Activated CD4-positive, alpha-beta T cell treated with anti-CD3 and anti-CD28 coated beads, Interleukin-10, Interleukin-2, amounts not matched to agents 100 ng/mL and 50 ng/mL, durations not matched to agents 16 hours and 8 hours (primary cell): ENCODE measurements around the gene DTX1.

Experiments
- DNase-seq: peaks from one replicate; pipeline ENCODE4 v3.0.0-alpha.2; 2020

Gene DTX1

DNA sequence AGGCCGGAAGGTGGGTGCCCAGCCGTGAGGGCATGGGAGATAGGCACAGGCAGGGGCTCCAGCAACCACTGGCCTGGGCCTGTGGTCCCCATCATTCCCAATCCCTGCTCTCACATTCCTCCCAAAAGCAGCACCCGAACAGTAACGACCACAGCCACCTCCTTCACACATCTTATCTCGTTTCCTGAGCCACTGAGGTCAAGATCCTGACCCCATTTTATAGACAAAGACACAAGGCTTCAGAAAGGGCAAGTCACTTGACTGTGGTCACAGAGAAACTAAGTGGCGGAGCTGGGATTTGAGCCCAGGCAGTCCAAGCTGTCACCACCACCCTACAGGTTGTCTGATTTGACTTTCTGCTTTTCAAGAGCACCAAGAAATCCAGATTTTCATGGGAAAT lies 38.9 kb downstream of the DTX1 start:
- no peak for DNase-seq

DNA sequence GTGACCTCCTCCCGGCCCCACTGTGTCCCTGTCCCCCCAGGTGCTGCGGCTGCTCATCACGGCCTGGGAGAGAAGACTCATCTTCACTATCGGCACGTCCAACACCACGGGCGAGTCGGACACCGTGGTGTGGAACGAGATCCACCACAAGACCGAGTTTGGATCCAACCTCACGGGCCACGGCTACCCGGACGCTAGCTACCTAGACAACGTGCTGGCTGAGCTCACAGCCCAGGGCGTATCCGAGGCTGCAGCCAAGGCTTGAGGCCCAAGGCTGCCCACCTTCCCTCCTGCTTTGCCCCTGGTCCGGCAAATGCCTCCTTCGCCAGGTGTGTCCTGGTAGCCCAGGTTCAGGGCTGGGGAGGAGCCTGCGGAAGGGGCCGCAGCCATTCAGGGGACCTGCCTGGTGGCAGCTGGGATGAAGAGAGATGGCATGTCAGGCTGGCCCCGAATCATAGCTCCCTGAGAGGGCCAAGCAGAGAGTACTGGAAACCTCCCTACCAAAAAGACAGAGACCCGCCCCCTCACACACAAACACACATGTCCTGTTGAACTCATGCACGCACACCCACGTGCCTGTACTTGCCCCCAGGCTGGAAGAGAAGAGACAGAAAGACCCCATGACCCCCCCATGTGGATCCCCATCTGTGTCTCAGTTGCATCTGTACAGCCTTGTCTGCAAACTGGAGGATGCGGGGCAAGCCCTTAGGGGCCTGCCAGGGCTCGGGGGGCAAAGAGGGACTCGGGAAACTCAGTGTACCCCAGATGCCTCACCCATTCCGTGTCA lies 40.3 kb downstream of the DTX1 start:
- no peak for DNase-seq

DNA sequence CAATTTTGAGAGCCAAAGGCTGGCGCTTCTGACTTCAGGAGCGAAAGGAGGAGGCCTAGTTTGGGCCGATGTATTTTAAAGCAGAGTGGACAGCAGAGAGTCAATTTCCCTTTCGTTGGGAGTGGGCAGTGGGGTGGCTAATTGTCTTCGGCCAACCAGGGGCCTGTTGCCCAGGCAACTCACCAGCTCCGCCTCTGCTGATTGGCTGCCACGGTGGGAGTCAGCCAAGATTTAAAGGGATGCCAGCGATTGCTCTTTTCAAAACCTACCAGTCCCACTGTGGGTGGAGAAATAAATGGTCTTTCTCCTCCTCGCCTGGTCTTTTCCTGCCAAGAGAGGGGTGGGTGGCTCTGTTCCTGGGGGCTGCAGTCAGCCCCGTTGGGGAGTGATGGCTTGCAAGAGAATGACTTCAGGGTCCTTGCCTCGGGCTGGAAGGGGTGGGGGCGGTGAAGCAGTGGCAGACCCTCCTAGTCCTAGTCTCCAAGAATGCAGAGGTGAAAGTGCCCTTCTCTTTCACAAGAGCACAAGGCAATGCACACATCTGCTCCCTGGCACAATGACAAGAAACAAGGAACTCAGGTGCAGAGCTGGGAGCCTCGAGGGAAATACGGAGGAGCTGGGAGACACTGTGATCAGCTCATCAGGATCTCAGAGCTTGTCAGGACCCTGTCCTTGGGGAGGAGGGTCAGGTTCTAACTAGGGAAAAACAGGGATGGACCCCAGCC lies 41.3 kb downstream of the DTX1 start:
- no peak for DNase-seq

GRCh38 chr12:113098441-113099028 lies 42.0 kb downstream of the DTX1 start:
- peak; percentile 65 for DNase-seq

DNA sequence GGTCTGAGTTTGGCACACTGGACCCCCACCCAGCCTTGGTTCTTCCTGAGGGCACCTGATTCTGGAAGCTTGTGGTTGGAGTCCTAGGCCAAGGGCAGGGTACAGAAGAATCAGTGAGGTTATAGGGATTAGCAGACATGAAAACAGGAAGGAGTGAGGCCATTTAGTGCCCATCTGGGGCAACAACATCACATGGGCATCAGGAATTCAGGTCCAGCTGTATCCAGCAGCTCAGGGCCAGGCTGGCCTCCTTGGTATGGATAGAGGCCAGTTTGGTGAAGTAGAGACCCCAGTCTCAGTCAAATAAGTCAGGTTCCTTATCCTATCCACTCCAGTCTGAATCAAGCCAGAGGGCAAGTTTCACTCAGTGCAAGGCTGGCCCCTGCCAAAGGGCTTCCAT lies 42.8 kb downstream of the DTX1 start:
- DNase-seq = no peak

DNA sequence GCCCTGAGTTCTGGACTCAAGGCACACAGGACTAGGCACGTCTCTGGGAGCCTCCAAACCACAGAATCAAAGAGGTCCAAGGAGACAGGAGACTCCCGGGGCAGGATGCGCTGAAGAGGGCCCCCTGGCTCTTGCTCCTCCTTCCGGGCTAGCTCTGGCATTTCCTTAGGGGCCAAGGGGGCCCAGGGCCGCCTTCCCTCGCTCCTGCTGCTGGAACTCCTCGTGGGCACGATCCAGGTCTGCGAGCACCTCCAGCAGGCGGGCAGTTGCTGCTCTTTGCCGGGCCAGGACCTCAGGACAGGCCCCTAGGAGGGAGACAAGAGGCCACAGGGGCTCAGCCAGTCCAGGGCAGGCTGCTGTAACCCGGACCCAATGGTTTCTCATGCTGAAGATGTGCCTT lies 43.2 kb downstream of the DTX1 start:
- DNase-seq = no peak

- no peak for DNase-seq
These were observed 45.2 kb downstream of the DTX1 start for GRCh38 chr12:113101751-113102150.

DNA sequence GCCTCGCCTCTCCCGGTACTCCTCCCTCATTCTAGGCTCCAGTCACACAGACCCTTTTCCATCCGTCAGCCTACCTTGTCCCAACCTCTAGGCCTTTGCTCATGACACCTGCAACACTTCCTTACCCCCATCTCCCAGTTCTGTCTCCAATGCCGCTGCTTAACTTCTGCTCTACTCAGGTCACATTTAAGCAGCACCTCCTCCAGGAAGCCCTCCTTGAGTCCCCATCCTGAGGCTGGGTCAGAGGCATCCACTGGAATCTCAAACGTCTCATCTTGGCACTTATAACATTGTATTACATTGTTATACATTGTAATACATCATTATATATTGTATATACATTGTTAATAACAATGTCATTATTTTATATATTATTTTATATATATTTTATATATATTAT lies 46.3 kb downstream of the DTX1 start:
- no peak for DNase-seq

GRCh38 chr12:113103756-113104450 lies 47.4 kb downstream of the DTX1 start:
- peak; percentile 60 for DNase-seq

DNA sequence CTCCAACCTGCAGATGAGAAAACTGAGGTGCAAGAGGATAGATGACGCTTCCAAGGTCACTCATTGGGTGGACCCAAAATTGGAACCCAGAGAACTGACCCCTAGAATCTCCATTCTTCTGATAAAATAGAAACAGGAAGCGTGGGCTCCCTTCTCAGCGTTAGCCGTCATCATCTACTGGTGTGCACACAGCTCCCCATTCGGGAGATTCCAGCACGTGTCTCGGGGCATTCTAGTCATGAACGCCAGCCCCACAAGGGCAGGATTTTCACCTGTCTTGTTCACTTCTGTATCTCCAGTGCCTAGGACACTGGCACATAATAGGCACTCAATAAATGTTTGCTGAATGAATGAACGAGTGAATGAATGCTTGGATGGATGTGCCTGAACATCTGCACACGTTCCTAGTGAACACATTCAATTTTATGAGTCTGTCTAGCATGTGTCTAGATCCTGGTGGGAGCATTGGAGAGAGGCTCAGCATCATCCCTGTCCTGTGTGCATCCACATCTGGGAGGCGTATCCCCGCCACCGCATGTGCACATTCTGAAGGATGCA lies 48.5 kb downstream of the DTX1 start:
- DNase-seq = no peak

GRCh38 chr12:113105606-113106271 lies 49.2 kb downstream of the DTX1 start:
- no peak for DNase-seq

- DNase-seq = no peak
These were observed 49.8 kb downstream of the DTX1 start for GRCh38 chr12:113106361-113106760.

- no peak for DNase-seq
These were observed 51.8 kb downstream of the DTX1 start for GRCh38 chr12:113108308-113108707.

DNA sequence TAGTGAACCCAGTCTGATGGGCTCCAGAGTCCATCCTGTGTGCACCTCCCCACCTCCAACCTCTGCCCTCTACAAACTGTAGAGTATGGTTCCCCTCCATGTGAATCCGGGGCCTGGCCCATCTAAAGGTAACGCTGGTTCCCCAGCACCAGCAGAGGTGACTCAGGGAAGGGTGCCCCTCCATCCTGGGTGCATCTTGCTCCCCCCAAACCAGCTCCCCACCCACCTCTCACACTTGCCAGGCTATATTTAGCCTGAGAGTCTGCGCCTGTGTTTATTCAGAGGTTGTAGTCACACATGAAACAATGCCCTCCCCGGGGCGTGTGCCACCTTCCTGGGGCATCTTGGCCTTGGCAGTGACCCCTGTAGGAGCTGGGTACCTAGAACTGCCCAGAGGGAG lies 52.8 kb downstream of the DTX1 start:
- DNase-seq = no peak

GRCh38 chr12:113109872-113110599 lies 53.5 kb downstream of the DTX1 start:
- DNase-seq = no peak

GRCh38 chr12:113111247-113111646 lies 54.7 kb downstream of the DTX1 start:
- no peak for DNase-seq

DNA sequence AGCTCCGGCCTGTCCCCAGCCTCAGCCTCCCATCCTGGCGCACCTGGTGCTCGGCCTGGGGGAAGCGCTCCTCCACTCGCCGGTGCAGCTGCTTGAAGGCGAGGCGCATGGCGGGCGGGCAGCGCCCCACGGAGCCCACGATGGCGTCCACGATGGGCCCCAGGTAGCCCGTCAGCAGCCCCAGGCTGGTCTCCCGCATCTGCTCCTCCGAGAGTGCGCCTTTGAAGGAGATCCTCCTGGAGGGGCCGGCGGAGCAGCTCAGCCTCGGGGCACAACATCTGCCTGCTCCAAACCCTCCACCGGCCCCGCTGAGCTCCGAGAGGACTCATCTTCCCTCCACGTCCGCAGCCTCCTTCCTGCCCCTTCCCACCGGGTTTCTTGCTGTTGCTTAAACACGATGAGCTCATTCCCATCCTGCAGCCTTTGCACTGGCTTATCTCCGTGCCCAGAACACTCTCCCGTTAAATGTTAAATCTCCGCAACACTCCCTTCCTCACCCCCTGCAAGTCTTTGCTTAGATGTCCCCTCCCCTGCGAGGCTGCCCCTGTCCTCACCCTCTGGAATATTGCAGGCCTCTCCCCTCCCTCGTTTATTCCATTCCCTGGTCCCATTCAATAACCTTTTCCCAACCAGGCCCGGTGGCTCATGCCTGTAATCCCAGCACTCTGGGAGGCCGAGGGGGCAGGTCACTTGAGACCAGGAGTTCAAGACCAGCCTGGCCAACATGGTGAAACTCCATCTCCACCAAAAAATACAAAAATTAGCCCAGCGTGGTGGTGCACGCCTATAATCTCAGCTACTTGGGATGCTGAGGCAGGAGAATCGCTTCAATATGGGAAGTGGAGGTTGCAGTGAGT lies 55.7 kb downstream of the DTX1 start:
- no peak for DNase-seq

- DNase-seq = no peak
These were observed 56.9 kb downstream of the DTX1 start for GRCh38 chr12:113113397-113113796.

- DNase-seq = no peak
These were observed 58.1 kb downstream of the DTX1 start for GRCh38 chr12:113114447-113115178.

DNA sequence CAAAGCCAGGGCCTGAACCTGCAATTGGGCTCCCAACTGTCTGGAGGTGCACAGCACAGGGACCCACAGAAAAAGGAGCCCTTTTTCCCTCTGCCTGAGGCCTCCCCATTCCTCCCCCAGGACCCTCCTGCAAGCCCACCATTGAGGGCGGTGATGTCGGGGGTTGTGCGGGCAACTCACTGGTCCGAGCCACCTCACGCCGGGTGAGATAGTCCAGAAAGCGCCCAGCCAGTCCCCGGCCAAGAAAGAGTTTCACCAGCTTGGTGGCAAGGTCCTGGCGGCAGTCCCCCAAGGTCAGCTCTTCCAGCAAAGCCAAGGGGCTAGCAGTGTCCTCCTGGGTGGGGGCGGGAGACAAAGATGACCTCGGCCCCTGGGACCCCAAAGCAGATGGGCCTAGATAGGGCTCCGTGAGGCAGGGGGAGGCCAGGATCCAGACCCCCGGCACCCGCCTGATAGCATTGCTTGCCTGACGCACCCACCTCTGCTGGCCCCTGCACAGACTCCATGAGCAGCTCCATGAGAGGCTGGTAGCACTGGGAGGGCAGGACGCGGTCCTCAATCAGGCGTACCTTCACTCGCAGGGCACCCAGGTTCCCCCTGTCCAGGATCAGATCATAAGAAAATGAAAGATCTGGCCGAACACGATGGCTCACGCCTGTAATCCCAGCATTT lies 59.1 kb downstream of the DTX1 start:
- no peak for DNase-seq
